ENCODE data around the gene ARAP2.

The ARAP2 gene

GRCh38 chr4:36264207-36264826 is 20.0 kb upstream of the ARAP2 start:
- no peak for DNase-seq

- no peak for DNase-seq
Observed at GRCh38 chr4:36260731-36261130, 16.4 kb upstream of the ARAP2 start.

- DNase-seq, result no peak
Observed at GRCh38 chr4:36256398-36256891, 12.1 kb upstream of the ARAP2 start.

DNA sequence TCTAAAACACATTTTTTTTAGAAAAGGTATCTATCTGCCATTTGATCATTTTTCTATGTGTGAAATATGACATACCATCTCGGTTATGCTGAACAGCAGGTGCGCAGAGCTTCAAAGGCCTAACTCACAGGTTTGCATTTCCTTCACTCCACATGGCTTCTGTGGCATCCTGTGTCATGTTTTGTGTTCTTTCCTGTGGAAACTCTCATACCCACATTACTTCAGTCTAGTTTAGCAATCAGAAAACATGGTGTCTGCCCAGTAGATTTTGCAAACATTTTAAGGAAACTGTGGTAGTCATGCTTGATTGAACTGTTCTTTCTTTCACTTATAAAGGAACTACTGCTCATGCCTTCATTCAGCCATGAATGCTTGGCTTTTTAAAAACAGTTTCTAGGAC is 11.3 kb upstream of the ARAP2 start:
- DNase-seq, result no peak

- no peak for DNase-seq
Observed at GRCh38 chr4:36254371-36254770, 10.1 kb upstream of the ARAP2 start.

- DNase-seq, result no peak
Observed at GRCh38 chr4:36251983-36252382, 7.7 kb upstream of the ARAP2 start.

DNA sequence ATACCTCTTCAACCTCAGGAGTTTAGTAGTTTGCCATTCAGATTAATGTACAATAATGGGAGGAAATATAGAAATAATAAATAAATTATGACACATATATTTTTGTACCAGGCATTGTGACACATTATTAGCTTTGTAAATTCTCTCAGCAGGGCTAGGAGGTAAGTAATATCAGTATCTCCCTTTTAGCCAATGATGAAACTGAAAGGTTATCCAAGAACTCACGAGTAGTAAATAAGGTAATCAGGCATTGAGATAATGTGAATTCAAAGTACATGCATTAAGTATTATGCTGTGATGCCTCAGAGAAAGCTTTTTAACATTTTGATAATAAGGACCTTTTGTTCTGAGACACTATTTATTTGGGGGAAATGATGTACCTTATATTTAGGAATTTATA is 5.3 kb upstream of the ARAP2 start:
- no peak for DNase-seq

DNA sequence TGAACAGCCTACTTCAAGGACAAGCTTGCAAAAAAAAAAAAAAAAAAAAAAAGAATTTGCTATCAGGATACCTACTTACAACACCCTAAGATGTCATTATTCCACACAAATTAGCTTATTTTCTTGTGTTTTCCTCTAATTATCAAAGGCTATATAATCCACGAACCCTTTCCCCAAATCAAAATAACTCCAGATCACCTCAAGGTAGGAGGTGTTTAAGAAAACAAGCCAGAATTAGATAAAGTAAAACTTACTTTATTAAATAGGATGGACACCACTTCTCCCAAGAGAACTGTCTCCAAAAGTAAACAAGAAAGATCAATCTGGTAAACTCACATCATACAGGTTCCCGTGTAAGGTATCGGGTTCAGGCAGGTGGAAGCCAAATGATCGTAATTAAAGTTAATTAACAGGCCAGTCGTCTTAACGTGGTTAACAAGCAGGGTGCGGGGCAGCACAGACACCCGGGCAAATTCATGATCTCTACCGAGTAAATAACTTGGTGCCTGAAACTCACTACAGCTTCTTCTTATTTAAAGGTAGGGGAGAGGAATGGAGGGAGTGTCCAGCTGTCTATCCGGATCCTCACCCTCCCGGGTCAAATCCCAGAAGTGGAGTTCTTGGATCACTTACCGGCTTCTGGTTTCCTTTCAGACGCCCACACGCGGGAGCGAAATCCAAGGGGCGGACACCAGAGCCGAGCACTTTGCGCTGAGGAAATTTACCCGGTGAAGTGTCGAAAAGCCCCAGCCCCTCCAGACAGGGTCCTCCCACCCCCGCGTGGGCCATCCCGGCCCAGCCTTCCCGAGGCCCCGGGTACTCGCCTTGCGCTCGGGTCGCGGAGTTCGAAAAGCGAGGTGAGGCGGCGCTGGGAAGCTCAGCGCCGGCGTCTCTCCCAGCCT is 708 bp downstream of the ARAP2 start:
- DNase-seq, result peak; percentile 78

GRCh38 chr4:36242629-36243354 is 1.5 kb downstream of the ARAP2 start:
- DNase-seq, result no peak

- DNase-seq, result no peak
Observed at GRCh38 chr4:36241771-36242170, 2.5 kb downstream of the ARAP2 start.

DNA sequence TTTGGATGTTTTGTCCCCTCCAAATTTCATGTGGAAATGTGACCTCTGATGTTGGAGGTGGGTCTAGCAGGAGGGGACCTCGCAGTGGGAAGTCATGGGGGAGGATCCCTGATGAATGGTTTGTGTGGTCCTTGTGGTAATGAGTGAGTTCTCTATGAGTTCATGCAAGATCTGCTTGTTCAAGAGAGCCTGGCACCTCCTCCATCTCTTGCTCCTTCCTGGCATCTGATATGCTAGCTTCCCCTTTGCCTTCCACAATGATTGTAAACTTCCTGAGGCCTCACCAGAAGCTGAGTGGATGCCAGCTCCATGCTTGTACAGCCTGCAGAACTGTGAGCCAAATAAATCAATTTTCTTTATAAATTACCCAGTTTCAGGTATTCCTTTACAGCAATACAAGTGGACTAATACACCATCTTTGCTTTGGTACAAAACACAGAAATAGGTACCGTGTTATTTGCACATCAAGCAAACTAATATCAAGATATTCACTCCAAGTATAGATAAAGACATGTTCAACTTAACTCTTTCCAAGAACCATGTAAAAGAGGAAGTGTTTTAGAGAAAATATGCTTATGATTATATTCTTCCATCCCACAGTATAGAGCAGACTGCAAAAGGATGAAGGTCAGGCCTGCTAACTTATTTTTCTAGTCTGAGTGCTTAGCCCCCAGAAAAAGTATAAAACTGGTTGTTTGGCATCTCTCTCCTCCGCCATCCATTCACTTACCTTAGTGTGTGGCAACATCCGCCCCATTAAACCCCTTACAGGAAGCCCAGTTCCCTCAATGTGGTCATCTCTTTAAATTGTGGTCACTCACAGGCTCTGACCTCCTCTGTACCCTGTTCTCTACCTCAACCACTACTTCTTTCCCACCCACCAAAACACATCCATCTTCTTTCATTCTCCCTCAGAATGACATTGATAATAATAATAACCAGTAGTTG is 6.7 kb downstream of the ARAP2 start:
- DNase-seq, result no peak

- no peak for DNase-seq
Observed at GRCh38 chr4:36236159-36236558, 8.2 kb downstream of the ARAP2 start.

DNA sequence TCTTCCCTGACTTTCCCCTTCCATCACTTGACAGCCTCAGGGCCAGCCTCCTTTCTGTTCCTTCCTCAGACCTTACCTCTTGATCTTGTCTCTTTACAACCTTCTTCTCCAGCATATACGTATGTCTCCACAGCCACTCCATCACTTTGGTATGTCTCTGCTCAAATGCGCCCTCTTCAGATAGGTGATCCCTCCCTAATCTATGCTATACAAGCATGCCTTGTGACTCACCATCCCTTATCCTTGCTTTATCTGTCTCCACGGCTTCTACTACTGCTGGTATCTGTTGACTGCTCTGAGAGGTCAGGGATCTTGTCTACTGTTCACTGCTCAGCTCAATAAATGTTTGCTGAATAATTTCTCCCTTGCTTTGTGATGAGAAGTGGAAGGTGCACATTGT is 9.0 kb downstream of the ARAP2 start:
- peak; percentile 90 for DNase-seq

- no peak for DNase-seq
Observed at GRCh38 chr4:36233567-36234266, 10.6 kb downstream of the ARAP2 start.

DNA sequence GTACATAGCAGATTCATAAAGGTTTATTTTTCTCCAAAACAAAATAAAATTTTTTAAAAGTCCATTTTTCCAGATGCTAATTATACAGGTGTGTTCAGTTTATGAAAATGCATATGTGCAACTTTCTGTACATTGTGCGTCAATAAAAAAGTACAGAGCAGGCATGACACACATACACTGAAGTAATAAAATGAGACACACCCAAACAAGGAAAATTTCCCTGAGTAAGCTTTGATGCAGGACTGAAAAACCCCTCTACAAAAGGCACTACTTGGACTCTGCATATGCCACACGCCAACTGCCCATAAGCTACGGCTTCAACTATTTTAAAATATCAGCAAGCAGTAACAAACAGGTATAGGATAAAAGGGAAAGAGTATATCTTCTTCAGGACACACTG is 13.8 kb downstream of the ARAP2 start:
- no peak for DNase-seq

DNA sequence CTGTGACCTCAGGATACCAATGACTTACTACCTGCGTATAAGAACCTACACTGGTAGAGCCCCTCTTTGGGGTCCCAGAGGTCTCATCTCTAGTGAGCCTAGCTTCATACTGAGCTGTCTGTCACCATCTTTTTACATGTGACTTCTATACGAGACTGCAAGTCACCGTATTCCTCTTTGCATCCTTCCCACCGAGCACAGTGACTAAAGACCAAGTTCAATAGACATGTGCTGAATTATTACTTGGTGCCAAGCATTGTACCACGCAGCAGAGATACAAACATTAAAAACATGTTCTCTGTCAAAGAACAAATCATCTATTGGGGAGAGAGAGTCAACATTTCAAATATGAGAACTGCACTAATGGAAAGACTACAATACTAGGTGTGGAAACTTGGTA is 16.4 kb downstream of the ARAP2 start:
- no peak for DNase-seq

DNA sequence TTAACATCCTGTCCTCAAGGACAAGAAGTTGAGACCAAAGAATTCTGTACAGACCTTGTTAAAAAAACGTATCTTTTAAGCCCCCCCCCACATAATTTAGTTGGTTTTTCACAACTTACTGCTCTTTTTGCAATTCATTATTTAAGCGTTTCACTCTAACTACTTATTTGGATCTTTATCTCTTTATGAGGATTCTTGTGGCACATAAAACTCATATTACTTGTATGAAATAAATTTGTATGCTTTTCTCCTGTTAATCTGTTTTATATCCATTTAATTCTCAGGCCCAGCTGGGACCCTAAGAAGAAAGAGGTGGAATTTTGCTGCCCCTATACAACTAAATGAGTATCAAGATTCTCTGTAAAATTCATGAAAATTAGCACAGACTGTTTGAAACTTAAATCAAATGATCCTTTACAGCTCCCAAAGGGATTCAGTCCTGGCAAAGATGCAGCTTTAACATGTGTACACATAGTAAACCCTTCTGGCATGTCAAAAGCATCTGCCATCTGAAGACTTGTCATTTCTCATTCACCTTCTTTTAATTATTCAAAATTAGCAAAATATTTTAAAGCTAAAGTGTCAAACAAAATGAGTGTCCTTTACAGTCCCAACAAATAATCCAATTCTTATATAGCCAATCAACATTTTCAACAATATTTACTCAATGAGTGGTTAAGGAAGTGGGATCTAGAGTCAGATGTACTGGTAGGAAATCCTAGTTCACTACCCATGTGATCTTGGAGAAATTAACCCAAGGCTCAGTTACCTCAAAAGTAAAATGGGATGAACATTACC is 17.7 kb downstream of the ARAP2 start:
- DNase-seq, result no peak

DNA sequence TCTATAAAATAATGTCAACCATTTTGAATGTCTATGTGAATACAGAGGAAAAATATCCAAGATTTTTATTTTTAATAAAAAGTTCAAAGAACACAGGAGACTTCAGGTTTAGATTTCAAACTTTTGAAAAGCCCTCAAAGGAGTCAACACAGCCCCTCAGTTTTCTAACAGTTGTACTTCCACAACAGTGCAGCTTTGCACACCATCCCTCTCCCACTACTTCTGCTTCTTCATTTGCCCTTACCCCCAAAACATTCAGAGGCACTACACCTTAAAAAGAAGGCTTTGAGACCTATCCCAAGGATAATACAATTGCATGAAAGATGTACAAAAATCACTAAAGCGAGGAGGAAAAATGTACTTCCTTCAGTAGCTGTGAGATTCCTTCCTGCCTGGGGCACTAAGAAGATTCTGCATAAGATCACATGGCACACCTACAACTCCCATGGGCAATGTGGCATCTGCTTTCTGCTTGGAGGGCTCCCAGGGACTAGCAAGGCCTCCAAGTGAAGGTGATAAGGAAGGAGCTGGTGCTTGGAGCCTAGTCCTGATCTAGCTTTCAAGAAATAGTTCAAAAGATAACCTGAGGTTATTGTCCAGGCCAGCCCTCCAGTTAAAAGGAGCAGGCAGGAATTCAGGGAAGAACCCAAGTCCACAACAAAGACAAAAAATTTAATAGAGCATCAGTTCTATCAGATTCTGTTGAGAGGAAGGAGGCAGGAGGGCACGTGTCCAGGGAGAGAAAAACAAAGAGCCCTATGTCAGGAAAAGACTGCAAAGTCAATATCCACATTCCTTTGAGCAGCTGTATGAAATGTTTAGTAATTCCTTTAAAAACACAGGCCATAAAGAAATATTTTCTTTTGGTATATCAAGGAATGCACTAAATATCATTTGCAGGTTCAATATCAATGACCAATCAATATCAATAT is 19.1 kb downstream of the ARAP2 start:
- peak; percentile 58 for DNase-seq

DNA sequence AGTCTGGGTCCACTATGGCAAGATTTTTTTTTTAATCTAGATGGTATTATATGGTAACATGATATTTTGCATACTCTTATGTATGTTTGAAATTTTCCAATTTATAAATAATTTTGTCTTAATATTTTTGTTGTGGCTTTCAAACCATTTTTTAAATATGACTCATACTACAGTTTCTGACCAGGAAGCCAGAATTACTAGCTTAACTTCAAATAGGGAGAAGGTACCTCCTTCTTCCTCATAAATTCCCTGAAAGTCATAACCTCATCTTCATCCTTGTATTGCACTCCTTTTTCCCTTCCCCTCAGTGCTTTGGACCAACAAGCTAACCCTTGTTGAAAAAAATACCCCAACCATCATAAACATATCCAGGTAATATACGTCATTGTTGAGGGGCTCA is 21.6 kb downstream of the ARAP2 start:
- DNase-seq, result no peak

GRCh38 chr4:36220776-36221175 is 23.5 kb downstream of the ARAP2 start:
- DNase-seq, result no peak
